Fibroblast of pulmonary artery (primary cell): ENCODE results near the gene NRDC.
"Not testable (repeated sequence)": the region's sequence is repeated elsewhere in the genome, so short reads cannot be mapped to it uniquely, and the experiment has no call there.

Experiments
- DNase-seq: peaks from one replicate; pipeline ENCODE4 v3.0.0-alpha.2; 2010; ENCODE audit warnings: low read depth
- H3K4me3 ChIP-seq: replicated peaks from 2 replicates; pipeline ENCODE4 v1.5.1; 2011; ENCODE audit warnings: low read depth, mild to moderate bottlenecking, control low read depth, low read length, moderate library complexity
- TF ChIP-seq, protein P1 (sequence below): IDR thresholded peaks from 2 replicates; pipeline ENCODE4 v1.5.1; 2011; ENCODE audit warnings: mild to moderate bottlenecking, control low read depth, low read length, inconsistent platforms; ENCODE audit errors: missing control alignments

The NRDC gene

DNA sequence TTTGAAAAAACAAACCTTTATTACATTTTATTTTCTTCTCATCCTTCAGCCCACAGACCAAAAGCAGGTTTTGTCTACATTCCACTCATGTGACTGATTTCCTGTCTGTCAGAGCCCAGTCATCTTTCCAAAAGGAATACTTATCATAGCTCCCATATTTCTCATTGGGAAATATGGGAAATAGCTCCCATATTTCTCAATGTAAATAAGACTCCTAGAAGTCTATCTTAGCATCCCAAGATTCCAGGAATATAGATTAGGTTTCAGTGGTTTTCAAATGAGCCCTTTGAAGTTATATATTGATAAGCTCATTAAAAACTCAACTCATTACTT lies 19.1 kb upstream of the NRDC start:
- H3K4me3 ChIP-seq = peak overlapping the region; percentile 40
- TF ChIP-seq, protein P1, sequence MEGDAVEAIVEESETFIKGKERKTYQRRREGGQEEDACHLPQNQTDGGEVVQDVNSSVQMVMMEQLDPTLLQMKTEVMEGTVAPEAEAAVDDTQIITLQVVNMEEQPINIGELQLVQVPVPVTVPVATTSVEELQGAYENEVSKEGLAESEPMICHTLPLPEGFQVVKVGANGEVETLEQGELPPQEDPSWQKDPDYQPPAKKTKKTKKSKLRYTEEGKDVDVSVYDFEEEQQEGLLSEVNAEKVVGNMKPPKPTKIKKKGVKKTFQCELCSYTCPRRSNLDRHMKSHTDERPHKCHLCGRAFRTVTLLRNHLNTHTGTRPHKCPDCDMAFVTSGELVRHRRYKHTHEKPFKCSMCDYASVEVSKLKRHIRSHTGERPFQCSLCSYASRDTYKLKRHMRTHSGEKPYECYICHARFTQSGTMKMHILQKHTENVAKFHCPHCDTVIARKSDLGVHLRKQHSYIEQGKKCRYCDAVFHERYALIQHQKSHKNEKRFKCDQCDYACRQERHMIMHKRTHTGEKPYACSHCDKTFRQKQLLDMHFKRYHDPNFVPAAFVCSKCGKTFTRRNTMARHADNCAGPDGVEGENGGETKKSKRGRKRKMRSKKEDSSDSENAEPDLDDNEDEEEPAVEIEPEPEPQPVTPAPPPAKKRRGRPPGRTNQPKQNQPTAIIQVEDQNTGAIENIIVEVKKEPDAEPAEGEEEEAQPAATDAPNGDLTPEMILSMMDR = no peak
- peak; percentile 91 for DNase-seq

DNA sequence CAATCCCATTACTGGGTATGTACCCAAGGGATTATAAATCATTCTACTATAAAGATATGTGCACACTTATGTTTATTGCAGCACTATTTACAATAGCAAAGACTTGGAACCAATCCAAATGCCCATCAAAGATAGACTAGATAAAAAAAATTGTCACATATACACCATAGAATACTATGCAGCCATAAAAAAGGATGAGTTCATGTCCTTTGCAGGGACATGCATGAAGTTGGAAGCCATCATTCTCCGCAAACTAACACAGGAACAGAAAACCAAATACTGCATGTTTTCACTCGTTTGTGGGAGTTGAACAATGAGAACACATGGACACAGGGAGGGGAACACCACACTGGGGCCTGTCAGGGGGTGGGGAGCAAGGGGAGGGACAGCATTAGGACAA lies 16.2 kb upstream of the NRDC start:
- DNase-seq, H3K4me3 ChIP-seq: not testable (repeated sequence)

GRCh38 chr1:51878308-51878615 lies 265 bp downstream of the NRDC start:
- no peak for DNase-seq
- peak overlapping the region; percentile 100 for H3K4me3 ChIP-seq
- TF ChIP-seq, protein P1 = no peak

GRCh38 chr1:51877434-51878307 lies 856 bp downstream of the NRDC start:
- DNase-seq = peak; percentile 44
- TF ChIP-seq, protein P1 = no peak
- H3K4me3 ChIP-seq = peak overlapping the region; percentile 100

DNA sequence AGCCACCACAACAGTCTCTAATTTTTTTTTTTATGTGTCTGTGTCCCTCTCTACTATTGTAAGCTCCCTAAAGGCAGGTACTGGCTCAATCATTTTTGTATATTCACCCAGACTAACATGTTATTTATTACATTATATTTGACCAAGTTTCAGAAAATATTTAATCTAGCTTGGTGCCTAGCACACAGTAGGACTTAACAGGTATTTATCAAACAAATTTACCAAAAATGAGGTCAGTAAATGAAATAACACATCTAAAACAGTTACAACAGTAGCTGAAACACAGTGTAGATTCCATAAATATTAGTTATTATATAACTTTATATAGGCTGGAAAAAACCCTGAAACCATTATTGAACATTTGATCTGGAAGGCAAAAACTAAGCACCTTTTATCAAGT lies 2.7 kb downstream of the NRDC start:
- H3K4me3 ChIP-seq = peak overlapping the region; percentile 13
- TF ChIP-seq, protein P1 = no peak

GRCh38 chr1:51875291-51875772 lies 3.2 kb downstream of the NRDC start:
- TF ChIP-seq, protein P1 = no peak
- no peak for DNase-seq
- H3K4me3 ChIP-seq = no peak overlapping the region

More for the DNA sequence above, 2.7 kb downstream of the NRDC start:
- no peak for DNase-seq

DNA sequence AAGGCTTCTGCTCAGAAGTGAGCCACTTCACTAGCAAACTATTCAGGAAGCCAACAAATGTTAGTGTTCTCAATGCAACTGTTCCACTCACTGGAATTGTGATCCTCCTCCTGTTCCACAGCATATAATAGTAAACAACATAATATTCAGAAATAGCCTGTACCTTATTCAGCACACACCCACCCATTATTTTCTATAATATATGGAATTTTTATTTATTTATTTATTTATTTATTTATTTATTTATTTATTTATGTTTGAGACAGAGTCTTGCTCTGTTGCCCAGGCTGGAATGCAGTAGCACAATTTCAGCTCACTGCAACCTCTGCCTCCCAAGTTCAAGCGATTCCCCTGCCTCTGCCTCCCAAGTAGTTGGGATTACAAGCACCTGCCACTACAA lies 5.3 kb downstream of the NRDC start:
- H3K4me3 ChIP-seq, DNase-seq: not testable (repeated sequence)

- no peak overlapping the region for H3K4me3 ChIP-seq
- TF ChIP-seq, protein P1 = no peak
- DNase-seq = no peak
These were observed 7.1 kb downstream of the NRDC start for GRCh38 chr1:51871351-51871975.
